HG03196 (cell line): ENCODE data around the gene KIAA2012.

ENCODE experiments used
- ATAC-seq: cut with Tn5 transposase; IDR thresholded peaks from one replicate; pipeline ENCODE4 v1.9.1; 2021; ENCODE audit not compliant: unreplicated experiment

KIAA2012 gene

DNA sequence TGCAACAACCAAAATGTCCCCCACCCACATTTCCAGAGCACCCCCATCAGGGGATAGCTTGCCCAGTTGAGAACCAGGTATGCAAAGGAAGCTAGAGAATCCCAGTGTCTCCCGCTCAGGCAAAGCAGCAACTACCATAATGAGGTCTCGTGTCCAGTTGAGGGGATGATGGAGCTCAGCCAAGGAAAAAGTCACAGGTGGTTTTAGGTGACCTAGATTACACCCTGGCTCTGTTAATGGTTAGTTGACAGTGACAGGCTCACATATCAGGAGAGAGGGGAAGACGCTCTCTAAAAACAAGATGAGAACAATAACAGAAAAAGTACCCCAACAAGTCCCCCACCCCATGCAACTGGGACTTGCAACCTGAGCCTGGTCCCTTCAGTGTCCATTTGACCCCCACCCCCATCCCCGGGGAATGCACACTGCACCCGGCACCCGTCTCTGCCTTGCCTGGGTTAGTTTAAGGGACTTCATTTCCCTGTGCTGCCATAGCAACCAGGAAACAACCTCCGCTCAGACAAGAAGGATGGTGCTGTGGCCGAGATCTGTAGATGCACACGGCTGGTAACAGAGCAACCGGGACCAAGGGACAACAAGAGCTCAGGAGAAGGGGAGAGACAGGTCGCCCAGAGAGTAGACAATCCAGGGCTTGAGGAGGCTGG lies at the start of gene KIAA2012:
Gene KIAA2012, plus strand, starts transcription at position 519 of the 665 bp plus-strand sequence. CDS start 373 bp downstream, outside the sequence.
- ATAC-seq: no peak

DNA sequence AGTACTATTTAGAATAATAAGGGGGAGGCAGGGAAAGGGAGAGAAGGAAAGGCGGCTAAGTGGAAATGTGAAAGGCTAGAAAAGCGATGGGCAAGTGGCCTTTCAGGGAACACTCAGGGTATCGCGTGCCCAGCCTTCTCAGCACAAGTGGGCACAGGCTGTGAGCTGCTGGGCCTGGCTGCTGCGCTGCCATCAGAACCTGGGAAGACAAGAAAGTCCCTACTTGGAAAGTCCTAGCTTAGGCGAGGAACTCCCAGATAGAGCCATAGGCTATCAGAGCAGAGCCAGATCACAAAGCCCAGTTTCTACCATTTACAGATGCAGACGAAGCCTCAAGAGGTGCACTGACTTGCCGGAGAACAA lies 49.2 kb upstream of the KIAA2012 start:
- no peak for ATAC-seq

DNA sequence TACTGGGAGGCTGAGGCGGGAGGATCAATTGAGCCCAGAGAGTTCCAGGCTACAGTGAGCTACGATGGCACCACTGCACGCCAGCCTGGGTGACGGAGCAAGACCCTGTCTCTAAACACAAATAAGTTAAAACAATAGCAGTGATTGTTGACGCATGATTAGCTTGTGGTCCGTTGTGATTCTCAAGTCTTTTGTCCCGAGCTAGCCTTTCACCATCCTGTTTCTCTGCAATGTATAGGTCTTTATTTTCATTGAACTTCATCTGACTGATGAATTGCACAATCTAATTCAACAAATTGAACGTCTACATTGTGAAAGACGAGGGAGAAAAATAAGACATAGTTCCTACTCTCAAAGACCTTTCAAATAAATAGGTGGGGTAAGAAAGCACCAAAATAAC lies 48.2 kb upstream of the KIAA2012 start:
- no peak for ATAC-seq

DNA sequence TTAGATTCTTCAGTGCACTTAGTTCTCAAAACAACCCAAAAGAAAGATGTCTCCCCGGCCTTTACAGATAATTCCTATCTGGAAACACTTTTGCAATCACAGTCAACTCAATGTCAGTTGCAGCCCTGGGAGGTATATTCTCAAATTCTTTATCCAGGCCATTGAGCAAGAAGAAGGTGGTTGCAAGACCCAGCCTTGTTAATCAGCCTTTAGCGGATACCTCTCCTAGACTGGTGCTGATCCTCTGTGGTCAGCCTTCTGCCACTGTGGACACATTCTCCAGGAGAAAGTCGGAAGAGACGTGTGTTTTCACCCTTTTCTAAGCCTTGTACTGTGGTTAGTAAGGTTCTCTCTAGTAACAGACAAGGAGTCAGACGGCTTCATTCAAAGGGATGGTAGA lies 47.2 kb upstream of the KIAA2012 start:
- ATAC-seq: no peak

DNA sequence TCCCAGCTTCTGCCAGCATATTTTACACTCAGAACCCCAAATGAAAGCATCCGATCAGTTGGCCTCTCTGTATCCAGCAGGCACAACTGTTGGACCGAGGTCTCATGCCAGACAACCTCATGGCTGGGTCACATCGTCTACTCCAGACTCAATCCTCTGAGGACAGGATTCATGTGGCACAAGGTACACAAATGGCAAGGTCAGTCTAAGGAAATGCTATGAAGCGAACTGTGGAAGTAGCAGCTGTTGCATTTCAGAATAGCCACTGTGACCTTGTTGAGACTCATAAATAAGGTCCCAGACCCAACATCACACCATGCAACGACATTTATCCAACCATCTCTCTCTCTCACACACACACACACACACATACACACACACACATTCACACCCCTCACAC lies 46.5 kb upstream of the KIAA2012 start:
- ATAC-seq: no peak

DNA sequence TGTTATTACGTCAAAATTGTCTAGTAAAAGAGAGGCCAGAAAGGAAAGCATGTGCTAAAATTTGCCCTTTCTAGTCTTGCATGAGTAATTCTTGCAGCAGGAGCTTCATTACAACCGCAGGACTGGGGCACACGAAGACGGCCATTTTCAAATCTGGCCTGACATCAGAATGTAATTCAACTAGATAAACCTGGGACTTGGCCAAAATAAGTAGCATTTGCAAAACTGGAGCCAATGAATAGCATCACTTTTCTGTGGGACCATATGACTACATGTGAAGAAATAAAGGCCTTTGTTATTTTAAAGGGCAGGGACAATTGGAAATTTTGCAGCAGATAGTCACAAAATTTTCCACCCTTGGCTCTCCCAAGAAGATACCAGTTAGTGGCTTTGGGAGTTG lies 42.4 kb upstream of the KIAA2012 start:
- ATAC-seq: no peak

DNA sequence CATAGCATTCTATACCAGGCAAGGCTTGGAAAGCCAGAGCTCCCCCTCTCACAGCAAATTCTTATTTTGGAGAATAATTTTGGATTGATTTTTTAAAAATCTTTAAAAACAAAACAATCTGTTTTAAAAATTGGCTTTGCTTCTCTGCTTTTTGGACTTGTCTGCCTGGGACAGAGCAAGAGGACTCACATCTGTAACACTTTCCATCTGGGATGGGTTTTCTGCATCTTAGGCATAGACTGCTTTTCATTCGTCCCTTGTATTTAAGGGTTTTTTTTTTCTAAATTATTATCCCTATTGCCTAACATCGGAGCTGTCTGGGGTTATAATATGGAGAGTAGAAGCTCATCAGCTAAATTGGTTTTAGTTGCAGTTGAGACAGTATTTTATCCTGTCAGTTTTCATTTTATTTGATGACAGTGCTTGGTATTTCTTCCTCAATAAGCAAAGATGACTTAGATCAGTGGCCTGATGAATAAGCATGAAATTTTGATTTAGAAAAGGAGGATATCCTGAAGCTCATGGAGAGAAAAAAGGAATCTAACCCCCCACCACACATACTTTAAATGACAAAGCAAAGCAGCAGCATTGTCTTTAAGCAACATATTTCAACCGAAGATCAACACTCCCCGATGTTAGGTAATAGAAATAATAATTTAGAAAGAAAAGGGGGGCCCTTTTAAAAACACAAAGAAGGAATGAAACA lies 41.7 kb upstream of the KIAA2012 start:
- ATAC-seq: no peak

DNA sequence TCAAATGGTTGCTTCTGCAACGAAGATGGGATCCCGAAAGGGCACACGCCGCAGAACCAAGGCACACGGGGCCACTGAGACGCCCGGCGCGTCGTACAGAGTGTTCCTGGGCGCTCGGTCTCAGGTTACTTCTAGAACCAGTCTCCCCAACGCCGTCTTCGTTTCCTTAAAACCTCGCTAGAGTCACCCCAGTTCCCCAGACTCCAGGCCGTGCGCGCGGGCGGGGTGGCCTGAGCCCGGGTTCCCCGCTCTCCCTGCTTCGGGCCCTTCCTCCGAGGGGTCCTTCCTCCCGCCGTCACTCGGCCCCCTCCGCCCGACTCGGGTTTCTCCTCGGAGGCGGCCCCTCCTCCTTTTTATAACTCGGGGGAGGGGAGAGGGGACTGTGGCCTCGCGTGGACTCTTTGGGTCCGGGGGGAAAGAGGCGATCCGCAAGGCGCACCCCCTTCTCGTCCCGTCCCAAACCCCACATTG lies 40.2 kb upstream of the KIAA2012 start:
- ATAC-seq: peak; percentile 4

DNA sequence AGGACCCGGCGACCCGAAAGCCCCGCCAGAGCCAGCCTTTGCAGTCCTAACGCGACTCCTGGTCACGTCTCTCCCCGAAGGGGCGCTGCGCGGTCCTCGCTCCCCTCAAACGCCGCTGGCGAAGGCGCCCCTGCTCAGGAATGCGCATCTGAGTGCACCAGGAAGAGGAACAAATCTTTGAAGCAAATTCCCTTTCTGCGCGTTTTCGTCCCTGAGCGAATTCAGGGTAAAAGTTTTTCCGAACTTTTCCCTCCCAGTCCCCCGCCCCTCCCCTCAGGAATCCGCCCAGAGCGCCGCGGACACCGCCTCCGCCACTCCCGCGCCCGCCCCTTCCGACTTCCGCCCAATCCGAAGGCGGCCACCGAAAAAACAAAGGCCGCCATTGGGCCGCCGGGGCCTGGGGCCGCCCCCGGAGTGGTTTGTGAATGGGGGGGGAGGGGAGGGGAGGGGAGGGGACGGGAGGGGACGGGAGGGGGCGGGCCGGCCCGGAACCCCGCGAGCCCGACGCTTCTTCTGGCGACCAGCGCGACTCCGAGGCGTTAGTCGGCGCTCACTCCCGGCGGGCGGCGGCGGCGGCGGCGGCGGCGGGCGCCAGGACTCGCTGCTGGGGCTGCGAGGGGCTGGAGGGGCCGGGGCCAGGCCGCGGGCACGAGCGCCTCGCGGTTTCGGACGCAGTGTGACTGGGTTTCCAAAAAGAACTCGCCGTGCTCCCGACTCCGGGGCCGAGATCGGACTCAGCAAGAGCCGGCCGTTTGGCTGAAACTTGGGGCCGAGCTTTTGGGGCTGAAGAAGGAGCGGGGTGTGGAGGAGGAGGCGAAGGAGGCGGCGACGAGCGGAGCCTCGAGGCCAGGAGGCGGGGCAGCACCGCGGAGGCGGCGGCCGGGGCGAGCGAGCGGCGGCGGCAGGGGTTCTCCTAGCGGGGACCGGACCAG lies 39.5 kb upstream of the KIAA2012 start, which contains the start of gene FZD7:
Gene FZD7, plus strand, starts transcription at position 539 of the 932 bp plus-strand sequence. CDS start 793 bp downstream, outside the sequence.
- ATAC-seq: peak; percentile 79

DNA sequence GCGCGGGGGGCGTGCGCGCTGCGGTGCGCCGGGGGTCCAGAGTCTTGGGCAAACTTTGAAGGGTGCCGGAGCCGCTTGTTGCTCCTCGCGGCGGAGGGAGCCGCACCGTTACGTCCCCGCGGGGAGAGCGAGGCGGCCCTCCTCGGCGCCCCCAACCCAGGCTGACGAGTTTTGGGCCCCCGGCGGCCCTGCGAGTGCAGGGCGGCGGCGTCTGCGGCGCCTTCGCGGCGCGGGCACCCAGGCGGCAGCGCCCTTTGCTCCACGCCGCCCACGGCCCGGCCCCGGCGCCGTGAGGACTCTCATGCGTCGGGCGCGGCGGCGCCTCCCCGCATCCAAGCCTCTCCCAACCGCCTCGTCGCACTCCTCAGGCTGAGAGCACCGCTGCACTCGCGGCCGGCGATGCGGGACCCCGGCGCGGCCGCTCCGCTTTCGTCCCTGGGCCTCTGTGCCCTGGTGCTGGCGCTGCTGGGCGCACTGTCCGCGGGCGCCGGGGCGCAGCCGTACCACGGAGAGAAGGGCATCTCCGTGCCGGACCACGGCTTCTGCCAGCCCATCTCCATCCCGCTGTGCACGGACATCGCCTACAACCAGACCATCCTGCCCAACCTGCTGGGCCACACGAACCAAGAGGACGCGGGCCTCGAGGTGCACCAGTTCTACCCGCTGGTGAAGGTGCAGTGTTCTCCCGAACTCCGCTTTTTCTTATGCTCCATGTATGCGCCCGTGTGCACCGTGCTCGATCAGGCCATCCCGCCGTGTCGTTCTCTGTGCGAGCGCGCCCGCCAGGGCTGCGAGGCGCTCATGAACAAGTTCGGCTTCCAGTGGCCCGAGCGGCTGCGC lies 38.6 kb upstream of the KIAA2012 start:
- peak; percentile 18 for ATAC-seq

DNA sequence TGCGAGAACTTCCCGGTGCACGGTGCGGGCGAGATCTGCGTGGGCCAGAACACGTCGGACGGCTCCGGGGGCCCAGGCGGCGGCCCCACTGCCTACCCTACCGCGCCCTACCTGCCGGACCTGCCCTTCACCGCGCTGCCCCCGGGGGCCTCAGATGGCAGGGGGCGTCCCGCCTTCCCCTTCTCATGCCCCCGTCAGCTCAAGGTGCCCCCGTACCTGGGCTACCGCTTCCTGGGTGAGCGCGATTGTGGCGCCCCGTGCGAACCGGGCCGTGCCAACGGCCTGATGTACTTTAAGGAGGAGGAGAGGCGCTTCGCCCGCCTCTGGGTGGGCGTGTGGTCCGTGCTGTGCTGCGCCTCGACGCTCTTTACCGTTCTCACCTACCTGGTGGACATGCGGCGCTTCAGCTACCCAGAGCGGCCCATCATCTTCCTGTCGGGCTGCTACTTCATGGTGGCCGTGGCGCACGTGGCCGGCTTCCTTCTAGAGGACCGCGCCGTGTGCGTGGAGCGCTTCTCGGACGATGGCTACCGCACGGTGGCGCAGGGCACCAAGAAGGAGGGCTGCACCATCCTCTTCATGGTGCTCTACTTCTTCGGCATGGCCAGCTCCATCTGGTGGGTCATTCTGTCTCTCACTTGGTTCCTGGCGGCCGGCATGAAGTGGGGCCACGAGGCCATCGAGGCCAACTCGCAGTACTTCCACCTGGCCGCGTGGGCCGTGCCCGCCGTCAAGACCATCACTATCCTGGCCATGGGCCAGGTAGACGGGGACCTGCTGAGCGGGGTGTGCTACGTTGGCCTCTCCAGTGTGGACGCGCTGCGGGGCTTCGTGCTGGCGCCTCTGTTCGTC lies 37.7 kb upstream of the KIAA2012 start:
- ATAC-seq: no peak

DNA sequence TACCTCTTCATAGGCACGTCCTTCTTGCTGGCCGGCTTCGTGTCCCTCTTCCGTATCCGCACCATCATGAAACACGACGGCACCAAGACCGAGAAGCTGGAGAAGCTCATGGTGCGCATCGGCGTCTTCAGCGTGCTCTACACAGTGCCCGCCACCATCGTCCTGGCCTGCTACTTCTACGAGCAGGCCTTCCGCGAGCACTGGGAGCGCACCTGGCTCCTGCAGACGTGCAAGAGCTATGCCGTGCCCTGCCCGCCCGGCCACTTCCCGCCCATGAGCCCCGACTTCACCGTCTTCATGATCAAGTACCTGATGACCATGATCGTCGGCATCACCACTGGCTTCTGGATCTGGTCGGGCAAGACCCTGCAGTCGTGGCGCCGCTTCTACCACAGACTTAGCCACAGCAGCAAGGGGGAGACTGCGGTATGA lies 37.1 kb upstream of the KIAA2012 start:
- no peak for ATAC-seq

DNA sequence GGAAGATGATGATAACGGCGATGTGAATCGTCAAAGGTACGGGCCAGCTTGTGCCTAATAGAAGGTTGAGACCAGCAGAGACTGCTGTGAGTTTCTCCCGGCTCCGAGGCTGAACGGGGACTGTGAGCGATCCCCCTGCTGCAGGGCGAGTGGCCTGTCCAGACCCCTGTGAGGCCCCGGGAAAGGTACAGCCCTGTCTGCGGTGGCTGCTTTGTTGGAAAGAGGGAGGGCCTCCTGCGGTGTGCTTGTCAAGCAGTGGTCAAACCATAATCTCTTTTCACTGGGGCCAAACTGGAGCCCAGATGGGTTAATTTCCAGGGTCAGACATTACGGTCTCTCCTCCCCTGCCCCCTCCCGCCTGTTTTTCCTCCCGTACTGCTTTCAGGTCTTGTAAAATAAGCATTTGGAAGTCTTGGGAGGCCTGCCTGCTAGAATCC lies 36.4 kb upstream of the KIAA2012 start:
- ATAC-seq: no peak

DNA sequence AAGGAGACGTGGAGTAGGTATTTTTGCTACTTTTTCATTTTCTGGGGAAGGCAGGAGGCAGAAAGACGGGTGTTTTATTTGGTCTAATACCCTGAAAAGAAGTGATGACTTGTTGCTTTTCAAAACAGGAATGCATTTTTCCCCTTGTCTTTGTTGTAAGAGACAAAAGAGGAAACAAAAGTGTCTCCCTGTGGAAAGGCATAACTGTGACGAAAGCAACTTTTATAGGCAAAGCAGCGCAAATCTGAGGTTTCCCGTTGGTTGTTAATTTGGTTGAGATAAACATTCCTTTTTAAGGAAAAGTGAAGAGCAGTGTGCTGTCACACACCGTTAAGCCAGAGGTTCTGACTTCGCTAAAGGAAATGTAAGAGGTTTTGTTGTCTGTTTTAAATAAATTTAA lies 36.0 kb upstream of the KIAA2012 start:
- no peak for ATAC-seq

DNA sequence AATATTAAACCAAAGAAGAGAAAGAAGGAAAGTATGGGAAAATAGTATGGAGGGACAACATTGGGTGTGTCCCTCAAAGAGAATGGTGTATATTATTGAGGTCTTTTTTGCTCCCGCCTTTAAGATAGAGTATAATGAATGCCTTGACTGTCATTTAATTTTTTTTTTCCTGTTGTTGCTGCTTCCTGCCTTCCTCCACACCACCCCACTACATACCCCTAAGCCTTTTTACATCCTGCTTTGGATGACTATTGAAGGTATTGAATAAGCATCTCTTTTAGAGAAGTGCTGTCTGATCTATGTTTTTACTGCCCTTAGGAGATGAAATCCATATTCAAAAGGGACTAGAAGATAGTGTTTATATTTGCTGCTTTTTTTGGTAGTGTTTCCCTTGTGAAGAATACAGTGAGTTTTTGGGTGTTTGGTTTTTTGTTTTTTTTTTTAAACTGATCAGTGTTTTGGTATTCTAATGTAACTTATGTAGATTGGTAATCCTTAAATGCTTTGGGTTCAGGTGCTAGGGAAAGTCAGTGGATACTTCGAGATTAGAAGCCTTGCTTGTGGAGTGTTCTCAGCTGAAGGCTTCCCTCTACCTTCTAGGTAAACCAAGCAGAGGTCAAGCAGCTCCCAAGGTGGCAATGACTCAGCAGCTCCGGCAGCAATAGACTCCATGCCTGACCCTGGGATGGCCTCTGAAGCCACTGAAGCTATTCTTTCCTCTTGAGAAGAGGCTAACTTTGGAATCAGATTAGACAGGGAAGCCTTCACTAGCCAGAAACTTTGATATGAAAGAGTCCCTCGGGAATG lies 34.4 kb upstream of the KIAA2012 start:
- no peak for ATAC-seq

DNA sequence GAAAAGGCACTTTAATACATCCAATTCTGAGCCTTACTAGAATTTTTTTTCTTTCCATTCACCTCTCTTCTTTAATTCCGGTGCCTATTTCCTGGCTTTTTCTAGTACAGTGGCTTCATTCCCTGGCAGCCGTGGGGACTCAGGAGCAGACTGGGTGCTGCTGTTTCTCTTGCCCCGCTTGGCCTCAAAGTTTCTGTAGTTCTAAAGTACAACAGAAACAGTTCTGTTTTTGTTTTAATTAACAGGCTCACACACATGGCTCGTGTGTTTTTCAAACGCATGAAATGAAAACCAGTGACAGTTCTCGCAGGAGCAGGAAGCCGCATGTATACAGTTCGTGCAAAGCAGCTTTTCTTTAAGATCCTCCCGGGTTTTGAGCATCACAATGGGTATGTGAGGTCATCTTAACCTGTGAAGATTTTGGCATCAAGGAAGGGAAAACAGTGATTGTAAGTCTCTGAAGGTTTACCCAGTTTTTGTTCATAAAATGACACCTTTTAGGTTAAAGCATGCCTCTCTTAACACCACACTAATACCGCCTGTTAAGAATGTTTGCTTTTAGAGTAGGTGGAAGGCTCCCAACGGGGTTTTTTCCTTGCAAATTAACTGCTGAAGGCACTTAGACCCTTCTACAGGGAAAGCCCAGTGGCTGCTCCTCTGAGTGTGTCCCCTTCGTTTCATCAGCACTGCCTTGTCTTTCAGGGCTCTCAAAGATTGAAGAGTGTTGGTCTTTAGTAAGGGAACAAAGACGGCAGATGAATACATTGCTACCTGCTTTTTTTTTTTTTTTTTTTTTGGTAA lies 33.6 kb upstream of the KIAA2012 start:
- ATAC-seq: no peak

DNA sequence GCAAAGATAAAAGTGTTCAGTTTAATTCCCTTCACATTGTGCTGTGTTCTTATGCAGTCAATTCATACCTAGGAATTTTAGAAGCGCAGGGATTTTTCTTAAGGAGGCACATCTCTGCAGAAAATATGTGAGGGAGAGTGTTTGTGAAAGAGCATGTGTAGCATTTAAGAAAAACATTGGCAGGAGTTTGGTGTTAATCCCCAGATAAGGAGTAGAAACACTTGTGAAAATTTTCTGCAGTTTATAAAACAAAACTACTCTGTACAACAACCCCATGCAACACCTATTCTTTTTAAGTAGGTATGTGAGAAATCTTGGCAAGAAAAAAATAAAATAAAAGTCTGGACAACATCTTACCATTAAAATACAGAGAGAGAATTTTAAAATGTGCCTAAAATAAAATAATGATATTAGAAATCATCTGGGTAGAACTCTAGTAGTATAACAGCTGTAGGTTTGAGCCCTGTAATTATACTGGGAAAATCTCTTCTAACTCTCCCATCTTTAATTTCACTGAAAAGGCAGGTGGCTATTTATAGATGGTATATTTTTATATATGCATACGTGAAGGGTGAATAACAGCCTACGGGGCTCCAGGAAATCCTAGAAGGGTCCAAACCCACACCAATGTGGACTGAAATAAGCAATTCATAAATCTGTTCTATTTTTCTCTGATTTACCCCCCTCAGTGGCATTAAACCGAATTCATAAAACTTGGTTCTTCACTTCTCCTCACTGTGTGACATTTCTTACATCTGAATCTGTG lies 32.8 kb upstream of the KIAA2012 start:
- ATAC-seq: no peak
